Left ventricle myocardium inferior (tissue), 1 donor: ENCODE data around the gene RAI1. TPM values are rescaled to one million over a fixed set of nuclear protein-coding genes. Genes with fewer than 3 reads are reported as not detected.

Experiments used
- DNase-seq: peaks from one replicate; pipeline ENCODE4 v3.0.0-alpha.2; 2020
- H3K27ac ChIP-seq: fragments of 200-600 bp; replicated peaks from 2 replicates; pipeline ENCODE4 v1.8.0; 2021
- H3K27me3 ChIP-seq: fragments of 200-600 bp; 2 replicates; pipeline ENCODE4 v1.8.0; 2021; ENCODE audit warnings: low read depth
- H3K36me3 ChIP-seq: fragments of 200-600 bp; 2 replicates; pipeline ENCODE4 v1.8.0; 2021
- H3K4me1 ChIP-seq: fragments of 200-600 bp; 2 replicates; pipeline ENCODE4 v1.8.0; 2021
- H3K4me3 ChIP-seq: fragments of 200-600 bp; 2 replicates; pipeline ENCODE4 v1.8.0; 2021; ENCODE audit warnings: mild to moderate bottlenecking, moderate library complexity
- H3K9me3 ChIP-seq: fragments of 200-600 bp; replicated peaks from 2 replicates; pipeline ENCODE4 v1.8.0; 2021
- CTCF ChIP-seq: fragments of 200-600 bp; IDR thresholded peaks from 2 replicates; pipeline ENCODE4 v1.8.0; 2021; ENCODE audit warnings: antibody characterized with exemption, mild to moderate bottlenecking, borderline replicate concordance
- intact Hi-C: fragments of 100-400 bp; cut with micrococcal nuclease; formaldehyde crosslinking; loops from one replicate; pipeline ENCODE4 v1.11.0; 2022
- total RNA-seq: library from RNA; stranded (reverse); fragmentation: NEBNext Ultra II Directional; extraction: Animal tissue kit (Norgen Biotek cat#: 25700); gene quantifications from one replicate; pipeline ENCODE4 v1.2.1, GENCODE V29; 2021
- donor health status: DM: no; HTN: yes; CAD: no; lungs with severe emphysema.

Gene RAI1
- total RNA-seq, 1 donor from 2014 or later = 22.5 TPM

- H3K9me3 ChIP-seq = no peaks in the 10 kb centered on the region
- H3K27ac ChIP-seq = peak overlapping the region; percentile 89
- no peaks in the 10 kb centered on the region for H3K36me3 ChIP-seq
- H3K4me3 ChIP-seq = no peak overlapping the region
- no peaks in the 10 kb centered on the region for H3K27me3 ChIP-seq
- intact Hi-C loops = no loop called here
- no peak for DNase-seq
- peaks cover 76% of the 10 kb centered on the region for H3K4me1 ChIP-seq
- no peak for TF ChIP-seq CTCF
Measured at GRCh38 chr17:17749025-17749772, 67.9 kb downstream of the RAI1 start.

GRCh38 chr17:17749921-17750320, 68.7 kb downstream of the RAI1 start:
- Histone ChIP-seq H3K27ac (peak overlapping the region; percentile 89), H3K9me3 (no peaks in the 10 kb centered on the region), H3K4me3 (no peak overlapping the region), H3K36me3 (no peaks in the 10 kb centered on the region), H3K4me1 (peaks cover 83% of the 10 kb centered on the region), H3K27me3 (no peaks in the 10 kb centered on the region)
- no peak for DNase-seq
- no peak for TF ChIP-seq CTCF
- intact Hi-C loops = no loop called here

GRCh38 chr17:17750881-17751280, 69.6 kb downstream of the RAI1 start:
- TF ChIP-seq CTCF = no peak
- H3K27ac ChIP-seq = peak overlapping the region; percentile 89
- H3K9me3 ChIP-seq = no peaks in the 10 kb centered on the region
- H3K4me3 ChIP-seq = no peak overlapping the region
- DNase-seq = no peak
- peaks cover 88% of the 10 kb centered on the region for H3K4me1 ChIP-seq
- H3K27me3 ChIP-seq = no peaks in the 10 kb centered on the region
- intact Hi-C loops = no loop called here
- no peaks in the 10 kb centered on the region for H3K36me3 ChIP-seq

- Histone ChIP-seq H3K9me3 (no peaks in the 10 kb centered on the region), H3K36me3 (no peaks in the 10 kb centered on the region), H3K4me1 (peaks cover 91% of the 10 kb centered on the region), H3K4me3 (peak overlapping the region; percentile 63), H3K27me3 (no peaks in the 10 kb centered on the region), H3K27ac (peak overlapping the region; percentile 89)
- TF ChIP-seq CTCF = no peak
- DNase-seq = no peak
- intact Hi-C loops = no loop called here
Measured at GRCh38 chr17:17751489-17752088, 70.3 kb downstream of the RAI1 start.

- Histone ChIP-seq H3K4me1 (peaks cover 91% of the 10 kb centered on the region), H3K27me3 (no peaks in the 10 kb centered on the region), H3K4me3 (peak overlapping the region; percentile 63), H3K9me3 (no peaks in the 10 kb centered on the region), H3K27ac (peak overlapping the region; percentile 89), H3K36me3 (no peaks in the 10 kb centered on the region)
- peak; percentile 37 for TF ChIP-seq CTCF
- peak; percentile 95 for DNase-seq
- intact Hi-C loops = no loop called here
Measured at GRCh38 chr17:17752089-17752820, 71.0 kb downstream of the RAI1 start.
